ENCODE results near the gene SCUBE2.
"Not testable (repeated sequence)": the region's sequence is repeated elsewhere in the genome, so short reads cannot be mapped to it uniquely, and the experiment has no call there.

- not testable (repeated sequence) for TF ChIP-seq CTCF (IDR thresholded peaks at IDR 0.05; ENCODE audit: low read depth, low read length)
- TF ChIP-seq, protein P1, sequence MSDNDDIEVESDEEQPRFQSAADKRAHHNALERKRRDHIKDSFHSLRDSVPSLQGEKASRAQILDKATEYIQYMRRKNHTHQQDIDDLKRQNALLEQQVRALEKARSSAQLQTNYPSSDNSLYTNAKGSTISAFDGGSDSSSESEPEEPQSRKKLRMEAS (IDR thresholded peaks at IDR 0.05; ENCODE audit: low read depth, low read length) = not testable (repeated sequence)
Measured at GRCh38 chr11:9098455-9098854, 7.1 kb upstream of the SCUBE2 start.
